ENCODE measurements around the gene SEMA3F. TPM values are rescaled to one million over a fixed set of nuclear protein-coding genes. Genes with fewer than 3 reads are reported as not detected.
"Not testable (repeated sequence)": the region's sequence is repeated elsewhere in the genome, so short reads cannot be mapped to it uniquely, and the experiment has no call there.

SEMA3F gene
- total and polyA plus RNA-seq, 5 donors from 2014 or later = 0.52 TPM; not detected in 4

DNA sequence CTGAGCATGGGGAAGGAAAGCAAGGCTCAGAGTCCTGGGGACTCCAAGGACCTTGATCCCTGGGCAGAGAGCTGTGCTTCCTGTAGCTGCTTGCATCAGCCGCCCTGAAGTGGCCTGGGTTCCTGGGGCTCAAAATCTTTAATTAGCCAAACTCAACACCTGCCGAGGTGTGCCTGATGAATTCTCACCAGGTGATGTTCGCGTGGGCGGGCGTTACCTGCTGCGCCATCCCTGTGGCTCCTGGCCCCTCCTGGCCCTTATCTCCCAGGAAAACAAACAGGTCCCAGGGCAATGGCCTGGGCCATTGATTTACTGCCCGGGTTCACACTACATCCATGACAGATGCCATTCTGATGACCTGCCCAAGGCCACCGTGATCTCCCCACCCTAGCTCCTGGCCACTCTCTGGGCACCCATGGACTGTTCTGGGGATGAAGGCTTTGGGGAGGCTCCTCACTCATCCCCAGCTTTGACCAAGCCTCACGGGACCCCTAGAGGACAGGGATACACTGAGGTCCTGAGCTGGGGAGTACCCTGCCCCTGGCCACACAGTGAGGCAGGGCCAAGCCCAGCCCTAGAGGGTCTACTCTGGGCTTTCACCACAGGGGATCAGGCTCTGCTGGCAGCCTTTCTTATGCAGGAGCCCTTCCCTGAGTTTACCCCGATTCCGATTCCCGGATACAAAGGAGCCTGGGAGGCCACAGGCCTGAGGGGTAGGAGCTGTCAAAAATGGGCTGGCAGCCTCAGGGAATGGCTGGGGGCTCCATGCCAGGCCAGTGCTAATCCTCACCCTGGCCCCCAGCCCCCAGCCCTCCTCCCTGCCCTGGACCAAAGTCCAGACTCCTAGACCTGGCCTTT, 55.6 kb downstream of the SEMA3F start:
- H3K36me3 ChIP-seq (ENCODE audit: control insufficient read depth, insufficient read depth, low read length) = no peaks in the 10 kb centered on the region
- Mint-ChIP-seq H3K36me3 (no peaks in the 10 kb centered on the region), H3K27ac (no peak overlapping the region), H3K4me1 (peaks cover 0 to 3% (median 0%) of the 10 kb centered on the region in 4 donors), H3K27me3 (peaks cover 22% of the 10 kb centered on the region), H3K9me3 (peaks cover 0 to 2% (median 0%) of the 10 kb centered on the region in 7 donors), H3K4me3 (no peak overlapping the region)
- no peaks in the 10 kb centered on the region for H3K9me3 ChIP-seq (ENCODE audit: control insufficient read depth in 2 of 2, low read length in 2 of 2)
- peaks cover 2% of the 10 kb centered on the region for H3K4me1 ChIP-seq (ENCODE audit: control insufficient read depth, insufficient read depth, low read length, poor library complexity, severe bottlenecking)
- DNase-seq (no peak), ATAC-seq (ENCODE audit: low read depth in 2 of 2) (no peak)
- H3K4me3 ChIP-seq (ENCODE audit: low read depth, low read length) = no peak overlapping the region
- peaks cover 6% of the 10 kb centered on the region for H3K27me3 ChIP-seq (ENCODE audit: control insufficient read depth, insufficient read depth, low read length)
- no peak overlapping the region for H3K27ac ChIP-seq (ENCODE audit: insufficient read depth, low read length, poor library complexity, severe bottlenecking)

DNA sequence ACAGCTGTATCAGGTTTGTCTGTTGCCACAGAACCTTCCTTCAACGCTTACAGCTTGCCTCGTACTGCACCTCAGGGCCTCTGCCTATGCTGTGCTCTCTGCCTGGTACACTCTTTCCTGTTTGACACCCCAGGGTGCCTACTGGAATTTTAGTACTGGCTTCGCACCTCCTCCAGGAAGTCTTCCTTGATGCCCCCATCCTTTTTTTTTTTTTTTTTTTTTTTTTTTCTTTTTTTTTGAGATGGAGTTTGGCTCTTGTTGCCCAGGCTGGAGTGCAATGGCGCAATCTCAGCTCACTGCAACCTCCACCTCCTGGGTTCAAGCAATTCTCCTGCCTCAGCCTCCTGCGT, 56.2 kb downstream of the SEMA3F start:
- not testable (repeated sequence) for H3K4me3 Mint-ChIP-seq; H3K27ac ChIP-seq (ENCODE audit: insufficient read depth, low read length, poor library complexity, severe bottlenecking); H3K4me1 ChIP-seq (ENCODE audit: control insufficient read depth, insufficient read depth, low read length, poor library complexity, severe bottlenecking); H3K9me3 Mint-ChIP-seq; DNase-seq; H3K36me3 Mint-ChIP-seq; H3K4me1 Mint-ChIP-seq; H3K27ac Mint-ChIP-seq; H3K36me3 ChIP-seq (ENCODE audit: control insufficient read depth, insufficient read depth, low read length); ATAC-seq (ENCODE audit: low read depth in 2 of 2); H3K27me3 ChIP-seq (ENCODE audit: control insufficient read depth, insufficient read depth, low read length); H3K9me3 ChIP-seq (ENCODE audit: control insufficient read depth in 2 of 2, low read length in 2 of 2); H3K4me3 ChIP-seq (ENCODE audit: low read depth, low read length)
- H3K27me3 Mint-ChIP-seq = peaks cover 18% of the 10 kb centered on the region

DNA sequence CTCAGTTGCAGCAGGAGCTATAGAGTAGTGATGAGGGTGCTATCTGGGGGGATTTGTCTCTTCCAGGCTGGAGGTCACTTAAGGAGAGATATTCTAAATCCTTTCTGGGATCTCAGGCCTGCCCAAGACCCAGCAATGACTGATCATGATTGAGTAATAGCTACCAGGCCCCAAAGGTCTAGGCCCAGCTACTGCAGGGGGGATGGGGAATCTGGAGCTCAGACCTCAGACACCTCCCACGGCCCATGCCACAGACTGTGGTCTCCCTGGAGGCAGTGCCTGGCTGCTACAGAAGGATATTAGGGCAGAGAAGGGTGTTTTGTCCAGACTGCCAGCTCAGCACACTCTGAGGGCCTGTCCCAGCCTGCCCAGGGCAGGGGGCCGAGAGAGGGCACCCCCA, 56.8 kb downstream of the SEMA3F start:
- no peak overlapping the region for H3K27ac Mint-ChIP-seq
- H3K4me1 Mint-ChIP-seq = no peaks in the 10 kb centered on the region
- H3K27me3 Mint-ChIP-seq = peaks cover 12% of the 10 kb centered on the region
- no peak overlapping the region for H3K27ac ChIP-seq (ENCODE audit: insufficient read depth, low read length, poor library complexity, severe bottlenecking)
- no peaks in the 10 kb centered on the region for H3K36me3 ChIP-seq (ENCODE audit: control insufficient read depth, insufficient read depth, low read length)
- H3K4me3 Mint-ChIP-seq = no peak overlapping the region
- H3K27me3 ChIP-seq (ENCODE audit: control insufficient read depth, insufficient read depth, low read length) = peaks cover under 1% of the 10 kb centered on the region
- no peak for DNase-seq
- H3K36me3 Mint-ChIP-seq = no peaks in the 10 kb centered on the region
- no peak for ATAC-seq (ENCODE audit: low read depth in 2 of 2)
- H3K9me3 ChIP-seq (ENCODE audit: control insufficient read depth in 2 of 2, low read length in 2 of 2) = no peaks in the 10 kb centered on the region
- H3K9me3 Mint-ChIP-seq = peaks cover 0 to 2% (median 0%) of the 10 kb centered on the region in 7 donors
- no peak overlapping the region for H3K4me3 ChIP-seq (ENCODE audit: low read depth, low read length)
- no peaks in the 10 kb centered on the region for H3K4me1 ChIP-seq (ENCODE audit: control insufficient read depth, insufficient read depth, low read length, poor library complexity, severe bottlenecking)

DNA sequence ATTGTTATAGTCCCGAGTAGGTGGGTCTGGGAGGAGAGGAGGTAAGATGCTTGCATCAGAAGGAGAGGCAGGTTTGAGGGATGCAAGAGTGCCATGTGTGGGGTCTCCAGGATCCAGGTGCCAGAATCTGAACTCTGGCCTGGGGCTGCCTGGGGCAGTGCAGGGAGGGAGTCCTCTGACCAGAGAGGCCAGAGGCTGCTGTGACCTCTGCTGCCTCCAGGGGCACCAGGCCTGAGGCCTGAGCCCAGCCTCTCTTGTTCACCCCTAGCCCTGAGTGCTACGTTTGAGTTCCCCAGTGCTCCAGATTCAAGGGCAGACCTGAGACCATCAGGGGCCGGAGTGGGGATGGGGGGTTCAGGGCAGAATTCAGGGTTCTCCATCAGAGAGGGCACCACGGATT, 57.4 kb downstream of the SEMA3F start:
- peaks cover 0 to 2% (median 0%) of the 10 kb centered on the region in 7 donors for H3K9me3 Mint-ChIP-seq
- peaks cover 9% of the 10 kb centered on the region for H3K27me3 Mint-ChIP-seq
- Histone ChIP-seq H3K4me1 (ENCODE audit: control insufficient read depth, insufficient read depth, low read length, poor library complexity, severe bottlenecking) (no peaks in the 10 kb centered on the region), H3K27ac (ENCODE audit: insufficient read depth, low read length, poor library complexity, severe bottlenecking) (no peak overlapping the region), H3K4me3 (ENCODE audit: low read depth, low read length) (no peak overlapping the region), H3K27me3 (ENCODE audit: control insufficient read depth, insufficient read depth, low read length) (no peaks in the 10 kb centered on the region), H3K36me3 (ENCODE audit: control insufficient read depth, insufficient read depth, low read length) (no peaks in the 10 kb centered on the region), H3K9me3 (ENCODE audit: control insufficient read depth in 2 of 2, low read length in 2 of 2) (no peaks in the 10 kb centered on the region)
- DNase-seq (no peak), ATAC-seq (ENCODE audit: low read depth in 2 of 2) (no peak)
- H3K36me3 Mint-ChIP-seq = no peaks in the 10 kb centered on the region
- H3K4me1 Mint-ChIP-seq = no peaks in the 10 kb centered on the region
- no peak overlapping the region for H3K27ac Mint-ChIP-seq
- no peak overlapping the region for H3K4me3 Mint-ChIP-seq

DNA sequence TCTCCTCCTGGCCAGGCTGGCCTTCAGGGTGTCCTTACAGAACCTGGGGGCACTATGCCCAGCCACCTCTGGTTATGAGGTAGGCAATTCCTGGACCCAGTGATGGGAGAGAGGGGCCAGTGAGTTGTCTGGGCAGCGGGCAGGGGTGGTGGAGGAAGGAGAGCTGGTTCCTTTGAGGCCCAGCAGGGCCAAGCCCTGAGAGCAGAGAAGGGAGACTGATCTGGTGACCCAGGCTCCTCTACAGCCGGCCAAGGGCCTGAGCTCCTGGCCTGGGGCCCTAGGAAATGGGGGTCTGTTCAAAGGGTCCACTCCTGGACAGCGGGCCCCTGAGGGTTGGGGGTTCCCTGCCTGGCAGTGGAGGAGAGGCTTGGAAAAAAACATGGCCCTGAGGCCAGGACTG, 57.8 kb downstream of the SEMA3F start:
- no peaks in the 10 kb centered on the region for H3K4me1 ChIP-seq (ENCODE audit: control insufficient read depth, insufficient read depth, low read length, poor library complexity, severe bottlenecking)
- ATAC-seq (ENCODE audit: low read depth in 2 of 2) = no peak
- no peaks in the 10 kb centered on the region for H3K36me3 Mint-ChIP-seq
- H3K27me3 ChIP-seq (ENCODE audit: control insufficient read depth, insufficient read depth, low read length) = no peaks in the 10 kb centered on the region
- no peak for DNase-seq
- H3K27ac ChIP-seq (ENCODE audit: insufficient read depth, low read length, poor library complexity, severe bottlenecking) = no peak overlapping the region
- no peaks in the 10 kb centered on the region for H3K4me1 Mint-ChIP-seq
- H3K27ac Mint-ChIP-seq = no peak overlapping the region
- H3K9me3 ChIP-seq (ENCODE audit: control insufficient read depth in 2 of 2, low read length in 2 of 2) = no peaks in the 10 kb centered on the region
- peaks cover 4% of the 10 kb centered on the region for H3K27me3 Mint-ChIP-seq
- peaks cover 0 to 2% (median 0%) of the 10 kb centered on the region in 7 donors for H3K9me3 Mint-ChIP-seq
- H3K4me3 ChIP-seq (ENCODE audit: low read depth, low read length) = no peak overlapping the region
- H3K4me3 Mint-ChIP-seq = no peak overlapping the region
- no peaks in the 10 kb centered on the region for H3K36me3 ChIP-seq (ENCODE audit: control insufficient read depth, insufficient read depth, low read length)

DNA sequence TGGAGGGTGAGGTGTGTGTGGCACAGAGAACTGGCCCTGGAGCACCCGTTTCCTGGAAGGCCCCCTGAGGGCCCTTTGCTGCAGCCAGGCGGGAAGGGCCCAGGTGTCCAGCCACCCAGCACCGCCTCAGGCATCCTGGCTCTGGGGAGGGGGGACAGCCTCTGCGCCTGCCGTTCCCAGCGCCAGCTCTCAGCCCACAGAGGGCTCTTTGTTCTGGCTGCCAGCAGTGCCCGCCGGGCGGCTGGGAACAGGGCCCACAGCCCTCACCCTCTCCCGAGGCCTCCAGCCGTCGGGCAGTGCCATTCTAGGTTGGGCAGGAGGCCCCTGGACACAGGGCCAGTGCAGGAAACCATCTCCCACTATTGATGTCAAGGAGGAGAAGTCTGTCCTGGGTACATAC, 58.2 kb downstream of the SEMA3F start:
- no peaks in the 10 kb centered on the region for H3K9me3 ChIP-seq (ENCODE audit: control insufficient read depth in 2 of 2, low read length in 2 of 2)
- H3K4me3 ChIP-seq (ENCODE audit: low read depth, low read length) = no peak overlapping the region
- Mint-ChIP-seq H3K4me3 (no peak overlapping the region), H3K27ac (no peak overlapping the region), H3K4me1 (no peaks in the 10 kb centered on the region), H3K36me3 (no peaks in the 10 kb centered on the region), H3K27me3 (peaks cover 4% of the 10 kb centered on the region), H3K9me3 (peaks cover 0 to 2% (median 0%) of the 10 kb centered on the region in 7 donors)
- DNase-seq (no peak), ATAC-seq (ENCODE audit: low read depth in 2 of 2) (no peak)
- no peaks in the 10 kb centered on the region for H3K36me3 ChIP-seq (ENCODE audit: control insufficient read depth, insufficient read depth, low read length)
- no peaks in the 10 kb centered on the region for H3K27me3 ChIP-seq (ENCODE audit: control insufficient read depth, insufficient read depth, low read length)
- no peak overlapping the region for H3K27ac ChIP-seq (ENCODE audit: insufficient read depth, low read length, poor library complexity, severe bottlenecking)
- H3K4me1 ChIP-seq (ENCODE audit: control insufficient read depth, insufficient read depth, low read length, poor library complexity, severe bottlenecking) = no peaks in the 10 kb centered on the region

DNA sequence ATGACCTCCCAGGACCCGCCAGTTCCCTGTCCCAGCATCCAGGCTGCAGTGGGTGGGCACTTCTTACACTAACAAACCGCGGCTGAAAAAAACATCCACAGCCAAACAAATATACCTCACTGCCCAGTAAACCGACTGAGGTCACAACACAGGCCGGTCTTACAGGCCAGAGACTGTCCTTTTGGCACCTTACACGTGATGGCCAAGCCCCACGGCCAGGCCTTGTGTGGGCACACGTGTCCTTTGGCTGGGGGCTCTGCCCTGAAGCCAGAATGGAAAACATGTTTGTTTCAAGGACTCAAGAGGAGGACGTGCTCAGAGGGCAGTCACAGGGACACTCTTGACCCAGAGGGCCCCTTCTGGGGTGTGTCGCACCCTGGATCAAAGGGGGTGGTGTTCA, 59.7 kb downstream of the SEMA3F start:
- Histone ChIP-seq H3K36me3 (ENCODE audit: control insufficient read depth, insufficient read depth, low read length) (no peaks in the 10 kb centered on the region), H3K9me3 (ENCODE audit: control insufficient read depth in 2 of 2, low read length in 2 of 2) (no peaks in the 10 kb centered on the region), H3K27me3 (ENCODE audit: control insufficient read depth, insufficient read depth, low read length) (no peaks in the 10 kb centered on the region), H3K27ac (ENCODE audit: insufficient read depth, low read length, poor library complexity, severe bottlenecking) (no peak overlapping the region), H3K4me1 (ENCODE audit: control insufficient read depth, insufficient read depth, low read length, poor library complexity, severe bottlenecking) (no peaks in the 10 kb centered on the region), H3K4me3 (ENCODE audit: low read depth, low read length) (no peak overlapping the region)
- peaks cover 7% of the 10 kb centered on the region for H3K27me3 Mint-ChIP-seq
- H3K36me3 Mint-ChIP-seq = no peaks in the 10 kb centered on the region
- no peaks in the 10 kb centered on the region for H3K9me3 Mint-ChIP-seq
- DNase-seq (no peak), ATAC-seq (ENCODE audit: low read depth in 2 of 2) (no peak)
- H3K27ac Mint-ChIP-seq = no peak overlapping the region
- no peaks in the 10 kb centered on the region for H3K4me1 Mint-ChIP-seq
- no peak overlapping the region for H3K4me3 Mint-ChIP-seq

DNA sequence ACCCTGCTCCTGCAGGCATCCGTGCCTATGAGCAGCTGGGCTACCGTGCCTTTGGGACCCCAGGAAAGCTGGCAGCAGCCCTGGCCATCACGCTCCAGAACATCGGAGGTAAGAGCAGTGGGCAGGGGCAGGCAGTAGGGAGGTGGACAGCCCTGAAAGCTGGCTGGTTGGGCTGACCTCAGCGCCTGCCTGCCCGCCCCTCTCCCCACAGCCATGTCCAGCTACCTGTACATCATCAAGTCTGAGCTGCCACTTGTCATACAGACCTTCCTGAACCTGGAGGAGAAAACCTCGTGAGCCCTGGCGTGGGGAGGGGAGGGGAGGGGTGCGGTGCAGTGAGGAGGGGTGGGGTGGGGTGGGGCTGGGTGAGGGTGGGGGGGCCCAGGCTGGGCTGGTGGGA, 60.4 kb downstream of the SEMA3F start:
- H3K4me3 Mint-ChIP-seq = no peak overlapping the region
- no peak overlapping the region for H3K4me3 ChIP-seq (ENCODE audit: low read depth, low read length)
- H3K9me3 Mint-ChIP-seq = no peaks in the 10 kb centered on the region
- DNase-seq (no peak), ATAC-seq (ENCODE audit: low read depth in 2 of 2) (no peak)
- H3K4me1 Mint-ChIP-seq = no peaks in the 10 kb centered on the region
- no peaks in the 10 kb centered on the region for H3K9me3 ChIP-seq (ENCODE audit: control insufficient read depth in 2 of 2, low read length in 2 of 2)
- H3K27me3 Mint-ChIP-seq = peaks cover 9% of the 10 kb centered on the region
- no peaks in the 10 kb centered on the region for H3K4me1 ChIP-seq (ENCODE audit: control insufficient read depth, insufficient read depth, low read length, poor library complexity, severe bottlenecking)
- no peaks in the 10 kb centered on the region for H3K27me3 ChIP-seq (ENCODE audit: control insufficient read depth, insufficient read depth, low read length)
- H3K36me3 ChIP-seq (ENCODE audit: control insufficient read depth, insufficient read depth, low read length) = no peaks in the 10 kb centered on the region
- no peak overlapping the region for H3K27ac ChIP-seq (ENCODE audit: insufficient read depth, low read length, poor library complexity, severe bottlenecking)
- no peaks in the 10 kb centered on the region for H3K36me3 Mint-ChIP-seq
- H3K27ac Mint-ChIP-seq = no peak overlapping the region

All from CD4-positive, CD25-positive, alpha-beta regulatory T cell (primary cell).